Posterior vena cava (tissue), 2 donors: Measurements from ENCODE around the gene IL13RA1. TPM values are rescaled to one million over a fixed set of nuclear protein-coding genes. Genes with fewer than 3 reads are reported as not detected.

Experiments used
- total RNA-seq, 2 donors: library from RNA; stranded (reverse); fragmentation: NEBNext Ultra II Directional; extraction: Animal tissue kit (Norgen Biotek cat#: 25700); gene quantifications; one replicate each; pipeline ENCODE4 v1.2.1, GENCODE V29; 2021
- donor health status: DM: yes; HTN: yes; CAD: no.
- donor health status: DM: yes; HTN: yes; CAD: no.

Gene IL13RA1
- total RNA-seq, 2 donors from 2014 or later: 54.1 to 79.0 TPM

Other genes starting within 250 kb of the IL13RA1 start
- gene DOCK11, start 231.8 kb upstream of the IL13RA1 start, total RNA-seq: 10 to 100 TPM; 34.3 to 43.2 TPM
- gene ZCCHC12, start 96.2 kb downstream of the IL13RA1 start, total RNA-seq: under 1 TPM in 1 of 2 donors, not detected in 1; 0.23 TPM
- gene LONRF3, start 247.0 kb downstream of the IL13RA1 start, total RNA-seq: 1 to 10 TPM; 3.1 to 5.7 TPM